ENCODE results near the gene PAPPA2. TPM values are rescaled to one million over a fixed set of nuclear protein-coding genes. Genes with fewer than 3 reads are reported as not detected.
A peak's percentile ranks its signal among the peaks of the same experiment; 100 is the strongest.

The PAPPA2 gene
- total RNA-seq, 1 experiment from 2014 or later = 1.2 TPM

DNA sequence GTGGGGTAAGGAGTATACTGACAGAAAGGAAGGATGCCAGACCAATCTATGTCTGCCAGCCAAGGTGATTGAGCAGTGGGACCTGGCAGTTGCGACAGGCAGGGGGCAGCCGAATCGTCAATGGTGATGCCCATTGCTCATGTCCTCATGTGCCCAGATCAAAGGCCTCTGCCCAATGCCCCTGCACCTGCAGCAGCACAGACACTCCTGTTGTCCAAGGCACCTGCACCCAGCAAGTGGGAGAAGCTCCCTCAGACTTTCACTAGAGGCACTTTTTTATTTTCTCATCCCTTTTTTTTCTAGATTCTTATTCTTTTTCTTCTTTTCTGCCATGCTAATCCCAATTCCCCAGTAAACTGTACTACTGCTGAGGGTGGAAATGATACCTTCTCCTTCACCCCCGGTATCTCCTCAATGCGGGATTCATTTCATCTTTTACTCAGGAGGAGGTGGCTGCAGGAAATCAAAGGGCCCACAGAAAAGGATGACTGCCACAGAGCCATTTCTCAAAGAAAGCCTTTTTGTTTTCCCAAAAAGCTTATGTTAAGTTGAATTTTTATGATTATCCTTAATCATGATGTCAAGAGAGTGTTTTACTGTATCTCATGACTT, 332.0 kb downstream of the PAPPA2 start:
- H3K36me3 ChIP-seq = no peaks in the 10 kb centered on the region
- no peak for DNase-seq (ENCODE audit: low read depth in 1 of 2, low spot score in 2 of 2)
- H3K27ac ChIP-seq = no peak overlapping the region
- H3K27me3 ChIP-seq (replicated peaks) = no peaks in the 10 kb centered on the region
- H3K4me1 ChIP-seq (replicated peaks) = peaks cover 29% of the 10 kb centered on the region
- no peaks in the 10 kb centered on the region for H3K9me3 ChIP-seq (replicated peaks)
- no peak overlapping the region for H3K4me3 ChIP-seq

- DNase-seq (ENCODE audit: low read depth in 1 of 2, low spot score in 2 of 2) = peak; percentile 41 to 57
- Histone ChIP-seq H3K27me3 (replicated peaks) (no peaks in the 10 kb centered on the region), H3K4me3 (no peak overlapping the region), H3K4me1 (replicated peaks) (peaks cover 20% of the 10 kb centered on the region), H3K27ac (no peak overlapping the region), H3K36me3 (no peaks in the 10 kb centered on the region), H3K9me3 (replicated peaks) (no peaks in the 10 kb centered on the region)
These were observed 333.0 kb downstream of the PAPPA2 start for GRCh38 chr1:176795929-176796328.

DNA sequence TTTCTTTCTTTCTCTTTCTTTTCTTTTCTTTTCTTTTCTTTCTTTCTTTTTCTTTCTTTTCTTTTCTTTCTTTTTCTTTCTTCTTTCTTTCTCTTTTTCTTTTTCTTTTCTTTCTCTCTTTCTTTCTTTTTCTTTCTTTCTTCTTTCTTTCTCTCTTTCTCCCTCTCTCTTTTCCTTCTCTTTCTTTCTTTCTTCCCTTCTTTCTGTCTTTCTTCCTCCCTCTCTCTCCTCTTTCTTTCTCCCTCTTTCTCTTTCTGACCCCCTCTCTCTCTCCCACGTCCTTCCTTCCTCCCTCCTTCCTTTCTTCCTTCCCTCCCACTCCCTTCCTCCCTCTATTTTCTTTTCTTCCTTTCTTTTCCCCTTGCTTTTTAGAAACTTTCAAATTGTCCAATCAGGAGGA, 333.6 kb downstream of the PAPPA2 start:
- Histone ChIP-seq H3K36me3 (no peaks in the 10 kb centered on the region), H3K4me1 (replicated peaks) (peaks cover 21% of the 10 kb centered on the region), H3K4me3 (no peak overlapping the region), H3K27ac (no peak overlapping the region), H3K9me3 (replicated peaks) (no peaks in the 10 kb centered on the region), H3K27me3 (replicated peaks) (no peaks in the 10 kb centered on the region)
- no peak for DNase-seq (ENCODE audit: low read depth in 1 of 2, low spot score in 2 of 2)

- Histone ChIP-seq H3K27me3 (replicated peaks) (no peaks in the 10 kb centered on the region), H3K4me1 (replicated peaks) (peaks cover 20% of the 10 kb centered on the region), H3K27ac (no peak overlapping the region), H3K36me3 (no peaks in the 10 kb centered on the region), H3K4me3 (no peak overlapping the region), H3K9me3 (replicated peaks) (no peaks in the 10 kb centered on the region)
- no peak for DNase-seq (ENCODE audit: low read depth in 1 of 2, low spot score in 2 of 2)
These were observed 336.4 kb downstream of the PAPPA2 start for GRCh38 chr1:176799327-176799726.

DNA sequence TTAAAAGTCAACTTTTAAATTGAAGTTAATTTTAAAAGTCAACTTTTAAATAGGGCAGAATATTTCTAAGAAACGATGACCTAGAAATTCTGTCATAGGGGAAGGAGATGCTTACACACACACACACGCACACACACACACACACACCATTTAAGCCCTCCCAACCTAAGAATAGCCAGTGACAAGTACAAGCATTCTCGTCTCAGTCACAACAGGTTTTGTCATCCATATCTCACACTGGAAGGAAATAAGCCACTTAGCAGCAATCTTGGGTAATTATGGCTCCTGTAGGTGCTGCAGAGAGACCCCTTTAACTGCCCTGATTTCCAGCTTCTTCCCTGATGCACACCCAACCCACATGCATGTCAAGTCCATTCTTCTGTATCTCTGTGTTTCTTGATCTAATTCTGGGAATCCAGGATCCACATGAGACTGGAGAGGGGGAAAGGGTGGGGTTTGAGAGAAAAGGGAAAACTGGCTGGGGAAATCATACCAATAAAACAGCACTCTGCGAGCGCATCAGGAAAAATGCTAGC, 338.1 kb downstream of the PAPPA2 start:
- H3K36me3 ChIP-seq = no peaks in the 10 kb centered on the region
- H3K9me3 ChIP-seq (replicated peaks) = no peaks in the 10 kb centered on the region
- no peak for DNase-seq (ENCODE audit: low read depth in 1 of 2, low spot score in 2 of 2)
- H3K4me1 ChIP-seq (replicated peaks) = peaks cover 17% of the 10 kb centered on the region
- no peak overlapping the region for H3K27ac ChIP-seq
- H3K27me3 ChIP-seq (replicated peaks) = no peaks in the 10 kb centered on the region
- no peak overlapping the region for H3K4me3 ChIP-seq

DNA sequence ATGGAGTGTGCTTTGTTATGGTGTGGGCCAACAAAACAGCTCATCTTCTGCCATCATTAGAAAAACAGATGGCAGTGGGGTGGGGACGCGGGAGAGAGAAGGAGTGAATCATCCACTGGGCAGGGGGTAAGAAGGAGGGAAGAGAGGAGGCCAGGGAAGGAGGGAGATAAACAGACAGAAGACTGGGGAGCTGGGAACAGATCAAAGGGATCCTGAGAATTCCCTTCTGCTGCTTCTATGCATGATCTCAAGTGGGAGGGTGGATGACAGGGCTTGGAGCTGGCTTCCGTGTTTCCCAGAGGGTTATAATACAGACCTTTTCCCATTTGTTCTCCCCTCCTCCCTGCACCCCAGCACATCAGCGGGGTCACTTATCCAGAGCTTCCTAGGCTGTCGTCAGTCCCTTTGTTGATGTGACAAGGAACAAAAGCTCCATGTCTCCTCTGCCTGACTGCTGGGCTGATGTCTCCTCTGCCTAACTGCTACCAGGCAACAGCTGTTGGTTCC, 338.6 kb downstream of the PAPPA2 start:
- Histone ChIP-seq H3K27ac (no peak overlapping the region), H3K4me1 (replicated peaks) (peaks cover 13% of the 10 kb centered on the region), H3K36me3 (no peaks in the 10 kb centered on the region), H3K9me3 (replicated peaks) (no peaks in the 10 kb centered on the region), H3K4me3 (no peak overlapping the region), H3K27me3 (replicated peaks) (no peaks in the 10 kb centered on the region)
- peak; percentile 53 to 58 for DNase-seq (ENCODE audit: low read depth in 1 of 2, low spot score in 2 of 2)

GRCh38 chr1:176802316-176802715, 339.3 kb downstream of the PAPPA2 start:
- no peak for DNase-seq (ENCODE audit: low read depth in 1 of 2, low spot score in 2 of 2)
- Histone ChIP-seq H3K27me3 (replicated peaks) (no peaks in the 10 kb centered on the region), H3K4me1 (replicated peaks) (peaks cover 13% of the 10 kb centered on the region), H3K9me3 (replicated peaks) (no peaks in the 10 kb centered on the region), H3K27ac (no peak overlapping the region), H3K36me3 (no peaks in the 10 kb centered on the region), H3K4me3 (no peak overlapping the region)

DNA sequence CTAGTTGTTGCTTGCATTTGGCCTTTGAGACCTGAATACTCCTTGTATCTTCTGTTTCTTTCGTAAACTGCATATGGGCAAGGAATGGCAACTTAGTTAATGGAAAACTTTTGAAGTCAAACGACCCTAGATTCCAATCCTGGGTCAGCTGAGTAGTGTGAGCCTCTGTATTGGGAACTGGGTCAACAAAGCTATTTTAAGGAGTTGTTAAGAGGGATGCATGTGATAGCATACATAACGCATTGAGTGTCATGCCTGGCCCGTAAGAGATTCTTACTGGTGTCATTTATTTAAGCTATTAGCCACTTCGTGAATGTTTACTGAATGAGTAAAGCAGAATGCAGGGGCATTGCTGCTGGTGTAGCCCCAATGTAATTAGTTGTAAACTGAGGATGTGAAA, 340.1 kb downstream of the PAPPA2 start:
- no peak overlapping the region for H3K27ac ChIP-seq
- H3K9me3 ChIP-seq (replicated peaks) = no peaks in the 10 kb centered on the region
- peaks cover 13% of the 10 kb centered on the region for H3K4me1 ChIP-seq (replicated peaks)
- H3K36me3 ChIP-seq = no peaks in the 10 kb centered on the region
- no peak for DNase-seq (ENCODE audit: low read depth in 1 of 2, low spot score in 2 of 2)
- H3K4me3 ChIP-seq = no peak overlapping the region
- H3K27me3 ChIP-seq (replicated peaks) = no peaks in the 10 kb centered on the region

DNA sequence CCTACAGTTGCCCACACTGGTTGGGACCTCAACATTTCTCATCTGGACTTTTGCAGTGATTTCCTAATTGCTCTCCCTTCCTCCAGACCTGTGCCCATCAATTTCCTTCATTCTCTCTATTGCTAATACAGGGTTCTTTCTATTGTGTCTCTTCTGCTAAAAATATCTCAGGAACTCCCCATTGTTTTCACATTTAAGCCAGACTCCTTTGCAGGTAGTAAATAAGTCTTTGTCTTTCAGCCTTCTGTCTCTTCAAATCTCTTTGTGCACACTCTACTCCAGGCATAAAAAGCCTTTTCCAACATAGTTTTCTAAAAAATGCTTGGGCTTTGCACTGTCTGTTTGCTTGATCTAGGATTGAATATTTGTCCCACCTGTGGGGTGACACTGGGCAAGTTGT, 340.6 kb downstream of the PAPPA2 start:
- Histone ChIP-seq H3K27ac (no peak overlapping the region), H3K36me3 (no peaks in the 10 kb centered on the region), H3K9me3 (replicated peaks) (no peaks in the 10 kb centered on the region), H3K27me3 (replicated peaks) (no peaks in the 10 kb centered on the region), H3K4me1 (replicated peaks) (peaks cover 13% of the 10 kb centered on the region), H3K4me3 (no peak overlapping the region)
- no peak for DNase-seq (ENCODE audit: low read depth in 1 of 2, low spot score in 2 of 2)

DNA sequence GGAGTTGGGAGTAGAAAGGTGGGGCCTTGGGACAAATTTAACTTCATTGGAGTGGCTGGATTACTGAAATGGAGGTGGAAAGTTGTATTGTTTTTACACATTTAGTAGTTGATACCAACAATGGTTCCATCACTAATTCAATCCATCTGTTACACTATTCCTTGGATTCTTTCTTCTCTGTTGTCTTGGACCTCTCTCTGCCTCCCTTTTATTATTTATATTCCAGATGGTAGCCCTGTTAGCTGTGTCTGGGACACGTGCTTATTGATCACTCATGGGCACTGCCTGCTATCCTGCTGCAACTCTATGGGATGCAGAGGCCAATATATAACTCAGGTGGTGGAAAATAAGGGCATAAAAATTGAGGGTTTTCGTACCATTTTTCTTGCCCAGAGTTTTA, 346.3 kb downstream of the PAPPA2 start:
- Histone ChIP-seq H3K9me3 (replicated peaks) (no peaks in the 10 kb centered on the region), H3K27me3 (replicated peaks) (no peaks in the 10 kb centered on the region), H3K4me1 (replicated peaks) (peaks cover 23% of the 10 kb centered on the region), H3K36me3 (no peaks in the 10 kb centered on the region), H3K27ac (no peak overlapping the region), H3K4me3 (no peak overlapping the region)
- no peak for DNase-seq (ENCODE audit: low read depth in 1 of 2, low spot score in 2 of 2)

GRCh38 chr1:176811511-176812288, 348.7 kb downstream of the PAPPA2 start:
- no peaks in the 10 kb centered on the region for H3K27me3 ChIP-seq (replicated peaks)
- peaks cover 23% of the 10 kb centered on the region for H3K4me1 ChIP-seq (replicated peaks)
- H3K27ac ChIP-seq = peak overlapping the region; percentile 93
- H3K36me3 ChIP-seq = no peaks in the 10 kb centered on the region
- H3K9me3 ChIP-seq (replicated peaks) = no peaks in the 10 kb centered on the region
- no peak overlapping the region for H3K4me3 ChIP-seq
- DNase-seq (ENCODE audit: low read depth in 1 of 2, low spot score in 2 of 2) = peak; percentile 72 to 81

DNA sequence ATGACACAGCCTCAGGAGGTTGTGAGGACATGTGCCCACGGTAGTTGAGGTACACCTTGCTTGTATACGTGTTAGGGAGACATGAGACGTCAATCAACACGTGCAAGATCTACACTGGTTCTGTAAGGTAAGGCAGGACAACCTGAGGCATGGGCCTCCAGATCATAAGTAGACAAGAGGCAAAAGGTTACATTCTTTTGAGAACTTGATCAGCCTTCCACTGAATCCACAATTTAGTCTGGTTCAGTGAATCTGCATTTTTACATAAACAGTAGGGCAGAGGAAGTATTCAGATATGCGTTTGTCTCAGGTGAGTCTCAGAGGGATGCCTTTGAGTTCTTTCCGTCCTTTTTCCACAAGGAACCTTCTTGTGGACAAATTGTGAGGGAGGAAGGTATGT, 352.6 kb downstream of the PAPPA2 start:
- Histone ChIP-seq H3K36me3 (no peaks in the 10 kb centered on the region), H3K9me3 (replicated peaks) (no peaks in the 10 kb centered on the region), H3K27me3 (replicated peaks) (no peaks in the 10 kb centered on the region), H3K27ac (no peak overlapping the region), H3K4me3 (no peak overlapping the region), H3K4me1 (replicated peaks) (peaks cover 24% of the 10 kb centered on the region)
- DNase-seq (ENCODE audit: low read depth in 1 of 2, low spot score in 2 of 2) = no peak

GRCh38 chr1:176816232-176816631, 353.3 kb downstream of the PAPPA2 start:
- H3K4me3 ChIP-seq = no peak overlapping the region
- H3K27me3 ChIP-seq (replicated peaks) = no peaks in the 10 kb centered on the region
- H3K9me3 ChIP-seq (replicated peaks) = no peaks in the 10 kb centered on the region
- peaks cover 23% of the 10 kb centered on the region for H3K4me1 ChIP-seq (replicated peaks)
- no peak overlapping the region for H3K27ac ChIP-seq
- no peaks in the 10 kb centered on the region for H3K36me3 ChIP-seq
- no peak for DNase-seq (ENCODE audit: low read depth in 1 of 2, low spot score in 2 of 2)

DNA sequence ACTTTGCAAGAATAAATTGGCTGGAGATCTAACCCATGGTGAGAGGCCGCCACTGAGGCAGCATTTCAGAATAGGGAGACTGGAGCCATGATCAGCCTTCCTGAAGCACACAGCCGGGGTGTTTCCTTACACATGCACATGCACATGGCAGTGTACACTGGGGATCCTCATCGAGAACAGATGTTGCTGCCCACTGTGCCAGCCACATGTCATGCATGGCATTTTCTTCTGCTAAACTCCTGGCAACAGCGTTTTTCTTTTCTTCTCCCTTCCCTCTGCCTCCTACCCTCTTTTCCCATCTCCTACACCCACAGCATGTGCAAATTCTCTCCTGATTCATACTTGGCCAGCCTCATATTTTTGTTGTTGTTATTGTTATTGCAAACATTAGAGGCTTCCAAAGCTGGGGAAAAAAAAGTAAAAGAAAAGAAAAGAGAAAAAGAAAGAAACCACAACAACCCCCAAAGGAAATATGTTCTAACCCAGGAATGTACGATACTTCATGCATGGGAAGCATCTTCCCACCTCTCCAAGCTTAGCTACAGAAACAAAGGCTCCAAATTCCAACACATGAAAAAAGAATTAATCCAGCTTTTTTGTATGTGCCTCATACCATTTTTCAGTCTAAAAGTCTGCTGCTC, 357.5 kb downstream of the PAPPA2 start:
- H3K9me3 ChIP-seq (replicated peaks) = no peaks in the 10 kb centered on the region
- peaks cover 21% of the 10 kb centered on the region for H3K4me1 ChIP-seq (replicated peaks)
- H3K27me3 ChIP-seq (replicated peaks) = no peaks in the 10 kb centered on the region
- peak overlapping the region; percentile 19 for H3K27ac ChIP-seq
- H3K4me3 ChIP-seq = no peak overlapping the region
- no peaks in the 10 kb centered on the region for H3K36me3 ChIP-seq
- DNase-seq (ENCODE audit: low read depth in 1 of 2, low spot score in 2 of 2) = peak in 1 of 2 experiments; percentile 83
